ENCODE measurements around the gene RNU7-1. TPM values are rescaled to one million over a fixed set of nuclear protein-coding genes. Genes with fewer than 3 reads are reported as not detected.

RNU7-1 gene
- total and polyA plus RNA-seq, 10 of the 15 experiments (the other 5 are each of a cell fraction or from before 2014, with no cell fraction given): not detected

DNA sequence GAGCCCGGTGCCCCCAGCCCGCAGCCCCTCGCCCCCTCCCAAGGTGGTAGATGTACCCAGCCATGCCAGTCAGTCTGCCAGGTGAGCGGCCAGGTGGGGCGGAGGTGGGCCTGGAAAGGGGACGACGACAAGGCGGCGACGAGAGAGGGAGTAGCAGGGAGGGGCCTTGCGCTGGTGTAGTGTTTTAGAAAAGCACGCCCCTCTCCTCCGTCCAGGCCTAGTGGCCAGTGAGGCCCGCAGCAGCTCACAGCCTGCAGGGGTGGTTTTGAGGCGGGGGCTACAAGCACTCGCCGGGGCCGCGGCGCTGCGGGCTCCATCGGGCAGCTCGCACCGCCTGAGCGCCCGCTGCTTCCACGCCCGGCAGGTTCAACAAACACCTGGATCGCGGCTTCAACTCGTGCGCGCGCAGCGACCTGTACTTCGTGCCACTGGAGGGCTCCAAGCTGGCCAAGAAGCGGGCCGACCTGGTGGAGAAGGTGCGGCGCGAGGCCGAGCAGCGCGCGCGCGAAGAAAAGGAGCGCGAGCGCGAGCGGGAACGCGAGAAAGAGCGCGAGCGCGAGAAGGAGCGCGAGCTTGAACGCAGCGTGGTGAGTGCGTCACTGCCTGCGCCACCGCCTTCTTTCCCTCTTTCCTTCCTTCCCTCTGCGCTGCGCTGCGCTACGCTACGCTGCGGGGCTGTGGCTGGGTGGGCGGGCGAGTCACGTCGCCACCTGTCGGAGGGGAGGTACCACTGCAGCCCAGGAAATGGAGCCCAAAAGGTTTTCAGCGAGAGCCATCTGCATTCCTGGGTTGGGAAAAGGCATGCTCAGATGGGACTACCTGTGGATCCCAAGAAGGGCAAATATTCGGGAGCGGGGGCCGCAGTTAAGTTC, 5.9 kb upstream of the RNU7-1 start (continued):
- TF ChIP-seq, protein P1, sequence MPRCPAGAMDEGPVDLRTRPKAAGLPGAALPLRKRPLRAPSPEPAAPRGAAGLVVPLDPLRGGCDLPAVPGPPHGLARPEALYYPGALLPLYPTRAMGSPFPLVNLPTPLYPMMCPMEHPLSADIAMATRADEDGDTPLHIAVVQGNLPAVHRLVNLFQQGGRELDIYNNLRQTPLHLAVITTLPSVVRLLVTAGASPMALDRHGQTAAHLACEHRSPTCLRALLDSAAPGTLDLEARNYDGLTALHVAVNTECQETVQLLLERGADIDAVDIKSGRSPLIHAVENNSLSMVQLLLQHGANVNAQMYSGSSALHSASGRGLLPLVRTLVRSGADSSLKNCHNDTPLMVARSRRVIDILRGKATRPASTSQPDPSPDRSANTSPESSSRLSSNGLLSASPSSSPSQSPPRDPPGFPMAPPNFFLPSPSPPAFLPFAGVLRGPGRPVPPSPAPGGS (IDR thresholded peaks at IDR 0.05; ENCODE audit: borderline replicate concordance, insufficient read depth, low read depth, low read length, poor library complexity, severe bottlenecking): peak; percentile 76
- TF ChIP-seq, protein P2, sequence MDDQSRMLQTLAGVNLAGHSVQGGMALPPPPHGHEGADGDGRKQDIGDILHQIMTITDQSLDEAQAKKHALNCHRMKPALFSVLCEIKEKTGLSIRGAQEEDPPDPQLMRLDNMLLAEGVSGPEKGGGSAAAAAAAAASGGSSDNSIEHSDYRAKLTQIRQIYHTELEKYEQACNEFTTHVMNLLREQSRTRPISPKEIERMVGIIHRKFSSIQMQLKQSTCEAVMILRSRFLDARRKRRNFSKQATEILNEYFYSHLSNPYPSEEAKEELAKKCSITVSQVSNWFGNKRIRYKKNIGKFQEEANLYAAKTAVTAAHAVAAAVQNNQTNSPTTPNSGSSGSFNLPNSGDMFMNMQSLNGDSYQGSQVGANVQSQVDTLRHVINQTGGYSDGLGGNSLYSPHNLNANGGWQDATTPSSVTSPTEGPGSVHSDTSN (IDR thresholded peaks at IDR 0.05; ENCODE audit: insufficient replicate concordance, low read depth, low read length): peak; percentile 2
- TF ChIP-seq SP1 (IDR thresholded peaks at IDR 0.05; ENCODE audit: low read depth, low read length) (peak; percentile 61), SREBF2 (IDR thresholded peaks at IDR 0.05; ENCODE audit: low read length) (peak; percentile 46; the same call in 1 of the 2 replicates), MXI1 (IDR thresholded peaks at IDR 0.05; ENCODE audit: low read depth, low read length) (peak; percentile 96), NRF1 (conservative IDR thresholded peaks at IDR 0.05; ENCODE audit: low read depth, low read length) (peak; percentile 34; the same call in 1 of the 2 replicates), CREM (IDR thresholded peaks at IDR 0.05; ENCODE audit: low read depth) (peak; percentile 98), BRCA1 (IDR thresholded peaks at IDR 0.05; ENCODE audit: low read depth, low read length) (peak; percentile 68; the same call in 1 of the 2 replicates), ZNF217 (IDR thresholded peaks at IDR 0.05) (no peak), CBX5 (IDR thresholded peaks at IDR 0.05; ENCODE audit: low read depth) (no peak), LARP7 (IDR thresholded peaks at IDR 0.05) (peak; percentile 90), TAF1 (IDR thresholded peaks at IDR 0.05; ENCODE audit: borderline replicate concordance, low read depth, low read length) (peak; percentile 90; the same call in 1 of the 2 replicates), IKZF1 (conservative IDR thresholded peaks at IDR 0.05) (peak; percentile 94), BACH1 (IDR thresholded peaks at IDR 0.05; ENCODE audit: borderline replicate concordance) (peak; percentile 88), NBN (IDR thresholded peaks at IDR 0.05) (peak; percentile 96), FOXM1 (IDR thresholded peaks at IDR 0.05; ENCODE audit: low read depth, low read length) (no peak), SUZ12 (IDR thresholded peaks at IDR 0.05; ENCODE audit: unreplicated experiment) (no peak), DPF2 (IDR thresholded peaks at IDR 0.05) (peak; percentile 50), SIX5 (IDR thresholded peaks at IDR 0.05; ENCODE audit: low read depth, low read length, severe bottlenecking) (peak; percentile 38), WRNIP1 (IDR thresholded peaks at IDR 0.05; ENCODE audit: borderline replicate concordance, low read depth, low read length) (no peak), KDM1A (IDR thresholded peaks at IDR 0.05; ENCODE audit: borderline replicate concordance) (no peak)
- TF ChIP-seq, protein P3, sequence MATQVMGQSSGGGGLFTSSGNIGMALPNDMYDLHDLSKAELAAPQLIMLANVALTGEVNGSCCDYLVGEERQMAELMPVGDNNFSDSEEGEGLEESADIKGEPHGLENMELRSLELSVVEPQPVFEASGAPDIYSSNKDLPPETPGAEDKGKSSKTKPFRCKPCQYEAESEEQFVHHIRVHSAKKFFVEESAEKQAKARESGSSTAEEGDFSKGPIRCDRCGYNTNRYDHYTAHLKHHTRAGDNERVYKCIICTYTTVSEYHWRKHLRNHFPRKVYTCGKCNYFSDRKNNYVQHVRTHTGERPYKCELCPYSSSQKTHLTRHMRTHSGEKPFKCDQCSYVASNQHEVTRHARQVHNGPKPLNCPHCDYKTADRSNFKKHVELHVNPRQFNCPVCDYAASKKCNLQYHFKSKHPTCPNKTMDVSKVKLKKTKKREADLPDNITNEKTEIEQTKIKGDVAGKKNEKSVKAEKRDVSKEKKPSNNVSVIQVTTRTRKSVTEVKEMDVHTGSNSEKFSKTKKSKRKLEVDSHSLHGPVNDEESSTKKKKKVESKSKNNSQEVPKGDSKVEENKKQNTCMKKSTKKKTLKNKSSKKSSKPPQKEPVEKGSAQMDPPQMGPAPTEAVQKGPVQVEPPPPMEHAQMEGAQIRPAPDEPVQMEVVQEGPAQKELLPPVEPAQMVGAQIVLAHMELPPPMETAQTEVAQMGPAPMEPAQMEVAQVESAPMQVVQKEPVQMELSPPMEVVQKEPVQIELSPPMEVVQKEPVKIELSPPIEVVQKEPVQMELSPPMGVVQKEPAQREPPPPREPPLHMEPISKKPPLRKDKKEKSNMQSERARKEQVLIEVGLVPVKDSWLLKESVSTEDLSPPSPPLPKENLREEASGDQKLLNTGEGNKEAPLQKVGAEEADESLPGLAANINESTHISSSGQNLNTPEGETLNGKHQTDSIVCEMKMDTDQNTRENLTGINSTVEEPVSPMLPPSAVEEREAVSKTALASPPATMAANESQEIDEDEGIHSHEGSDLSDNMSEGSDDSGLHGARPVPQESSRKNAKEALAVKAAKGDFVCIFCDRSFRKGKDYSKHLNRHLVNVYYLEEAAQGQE (IDR thresholded peaks at IDR 0.05; ENCODE audit: low read depth, low read length): no peak
- TF ChIP-seq, protein P4, sequence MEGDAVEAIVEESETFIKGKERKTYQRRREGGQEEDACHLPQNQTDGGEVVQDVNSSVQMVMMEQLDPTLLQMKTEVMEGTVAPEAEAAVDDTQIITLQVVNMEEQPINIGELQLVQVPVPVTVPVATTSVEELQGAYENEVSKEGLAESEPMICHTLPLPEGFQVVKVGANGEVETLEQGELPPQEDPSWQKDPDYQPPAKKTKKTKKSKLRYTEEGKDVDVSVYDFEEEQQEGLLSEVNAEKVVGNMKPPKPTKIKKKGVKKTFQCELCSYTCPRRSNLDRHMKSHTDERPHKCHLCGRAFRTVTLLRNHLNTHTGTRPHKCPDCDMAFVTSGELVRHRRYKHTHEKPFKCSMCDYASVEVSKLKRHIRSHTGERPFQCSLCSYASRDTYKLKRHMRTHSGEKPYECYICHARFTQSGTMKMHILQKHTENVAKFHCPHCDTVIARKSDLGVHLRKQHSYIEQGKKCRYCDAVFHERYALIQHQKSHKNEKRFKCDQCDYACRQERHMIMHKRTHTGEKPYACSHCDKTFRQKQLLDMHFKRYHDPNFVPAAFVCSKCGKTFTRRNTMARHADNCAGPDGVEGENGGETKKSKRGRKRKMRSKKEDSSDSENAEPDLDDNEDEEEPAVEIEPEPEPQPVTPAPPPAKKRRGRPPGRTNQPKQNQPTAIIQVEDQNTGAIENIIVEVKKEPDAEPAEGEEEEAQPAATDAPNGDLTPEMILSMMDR (IDR thresholded peaks at IDR 0.05 in 2 of 3, conservative IDR thresholded peaks at IDR 0.05 in 1 of 3; ENCODE audit: control insufficient read depth in 2 of 3, extremely low read depth in 1 of 3, insufficient read depth in 1 of 3, low read depth in 3 of 3, low read length in 3 of 3): peak; percentile 96 to 99 (median 97)

All from GM12878 (cell line).